HG03159 (cell line): ENCODE data around the gene PTPRC.

Experiments used
- ATAC-seq: cut with Tn5 transposase; IDR thresholded peaks from one replicate; pipeline ENCODE4 v1.9.1; 2021; ENCODE audit warnings: mild to moderate bottlenecking, moderate library complexity; ENCODE audit not compliant: unreplicated experiment

PTPRC gene

GRCh38 chr1:198798923-198799386 is 160.1 kb downstream of the PTPRC start:
- ATAC-seq, result peak; percentile 78

- ATAC-seq, result no peak
Measured at GRCh38 chr1:198805498-198806151, 166.8 kb downstream of the PTPRC start.

GRCh38 chr1:198806861-198807260 is 168.0 kb downstream of the PTPRC start:
- no peak for ATAC-seq
